ENCODE data around the gene DYSF. TPM values are rescaled to one million over a fixed set of nuclear protein-coding genes. Genes with fewer than 3 reads are reported as not detected.

Gene DYSF
- total RNA-seq, 1 donor from 2014 or later: 0.13 TPM

- H3K4me3 Mint-ChIP-seq: no peak overlapping the region
- no peak overlapping the region for H3K27ac Mint-ChIP-seq
- DNase-seq (no peak), ATAC-seq (ENCODE audit: low read depth) (no peak)
- H3K9me3 Mint-ChIP-seq: no peaks in the 10 kb centered on the region
- intact Hi-C loops (cut with micrococcal nuclease): no loop called here
- no peaks in the 10 kb centered on the region for H3K4me1 Mint-ChIP-seq
- CTCF ChIA-PET: no interaction called here
- no peaks in the 10 kb centered on the region for H3K36me3 Mint-ChIP-seq (ENCODE audit: low read depth)
- POLR2A ChIA-PET: no interaction called here
- no peak for TF ChIP-seq CTCF (IDR thresholded peaks at IDR 0.05)
- H3K27me3 Mint-ChIP-seq: no peaks in the 10 kb centered on the region
Measured at GRCh38 chr2:71720596-71721361, 267.4 kb downstream of the DYSF start.

GRCh38 chr2:71721362-71721665 lies 268.0 kb downstream of the DYSF start:
- DNase-seq (no peak), ATAC-seq (ENCODE audit: low read depth) (no peak)
- Mint-ChIP-seq H3K36me3 (ENCODE audit: low read depth) (no peaks in the 10 kb centered on the region), H3K4me1 (no peaks in the 10 kb centered on the region), H3K9me3 (no peaks in the 10 kb centered on the region), H3K27ac (no peak overlapping the region), H3K4me3 (no peak overlapping the region), H3K27me3 (no peaks in the 10 kb centered on the region)
- no peak for TF ChIP-seq CTCF (IDR thresholded peaks at IDR 0.05)
- CTCF ChIA-PET: no interaction called here
- intact Hi-C loops (cut with micrococcal nuclease): no loop called here
- POLR2A ChIA-PET: no interaction called here

- no peaks in the 10 kb centered on the region for H3K9me3 Mint-ChIP-seq
- DNase-seq (no peak), ATAC-seq (ENCODE audit: low read depth) (no peak)
- no peak overlapping the region for H3K4me3 Mint-ChIP-seq
- no peaks in the 10 kb centered on the region for H3K36me3 Mint-ChIP-seq (ENCODE audit: low read depth)
- ChIA-PET CTCF (no interaction called here), POLR2A (no interaction called here)
- TF ChIP-seq CTCF (IDR thresholded peaks at IDR 0.05): no peak
- no peak overlapping the region for H3K27ac Mint-ChIP-seq
- H3K4me1 Mint-ChIP-seq: no peaks in the 10 kb centered on the region
- H3K27me3 Mint-ChIP-seq: no peaks in the 10 kb centered on the region
- intact Hi-C loops (cut with micrococcal nuclease): no loop called here
Measured at GRCh38 chr2:71721669-71722068, 268.3 kb downstream of the DYSF start.

GRCh38 chr2:71722286-71722685 lies 268.9 kb downstream of the DYSF start:
- intact Hi-C loops (cut with micrococcal nuclease): no loop called here
- DNase-seq (no peak), ATAC-seq (ENCODE audit: low read depth) (no peak)
- no peaks in the 10 kb centered on the region for H3K27me3 Mint-ChIP-seq
- H3K27ac Mint-ChIP-seq: no peak overlapping the region
- TF ChIP-seq CTCF (IDR thresholded peaks at IDR 0.05): no peak
- POLR2A ChIA-PET: no interaction called here
- no peaks in the 10 kb centered on the region for H3K9me3 Mint-ChIP-seq
- no peaks in the 10 kb centered on the region for H3K36me3 Mint-ChIP-seq (ENCODE audit: low read depth)
- no peak overlapping the region for H3K4me3 Mint-ChIP-seq
- no peaks in the 10 kb centered on the region for H3K4me1 Mint-ChIP-seq
- CTCF ChIA-PET: no interaction called here

GRCh38 chr2:71724793-71725192 lies 271.4 kb downstream of the DYSF start:
- Mint-ChIP-seq H3K27me3 (no peaks in the 10 kb centered on the region), H3K9me3 (no peaks in the 10 kb centered on the region), H3K36me3 (ENCODE audit: low read depth) (no peaks in the 10 kb centered on the region), H3K4me1 (no peaks in the 10 kb centered on the region), H3K4me3 (no peak overlapping the region), H3K27ac (no peak overlapping the region)
- intact Hi-C loops (cut with micrococcal nuclease): no loop called here
- CTCF ChIA-PET: no interaction called here
- no peak for TF ChIP-seq CTCF (IDR thresholded peaks at IDR 0.05)
- DNase-seq: no peak
- ATAC-seq (ENCODE audit: low read depth): no peak
- POLR2A ChIA-PET: no interaction called here
